Measurements from ENCODE around the gene AUTS2.

DNA sequence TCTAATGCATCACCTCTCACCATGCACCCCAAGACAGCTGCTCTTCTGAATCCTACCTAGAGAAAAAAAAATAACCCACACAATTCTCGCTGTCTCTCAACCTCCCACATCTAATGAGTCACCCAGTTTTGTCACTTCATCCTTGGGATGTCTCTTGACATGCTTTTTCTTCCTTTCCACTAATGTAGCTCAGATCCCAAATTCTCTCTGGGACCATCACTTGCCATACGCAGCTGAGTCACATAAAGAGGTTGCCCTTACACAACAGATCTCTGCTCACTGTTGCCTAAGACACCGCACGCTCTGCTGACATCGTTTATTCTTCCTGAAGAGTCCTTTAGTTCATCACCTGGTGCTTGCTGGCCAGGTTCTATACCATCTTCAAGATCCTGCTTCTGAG is 927.7 kb downstream of the AUTS2 start:
- TF ChIP-seq POLR2A (IDR thresholded peaks at IDR 0.05; ENCODE audit: low read depth, low read length) (no peak), POLR2AphosphoS5 (IDR thresholded peaks at IDR 0.05; ENCODE audit: low read depth, low read length) (no peak)
